Panc1 (cell line): Measurements from ENCODE around the gene FNTB.

Source experiments
- POLR2AphosphoS5 ChIP-seq: IDR thresholded peaks from 2 replicates; pipeline ENCODE4 v1.6.1; 2012; ENCODE audit warnings: mild to moderate bottlenecking, low read depth, low read length, moderate library complexity
- TF ChIP-seq, protein P1 (sequence below): fragments of 450-650 bp; IDR thresholded peaks from 2 replicates; pipeline ENCODE4 v1.5.1; 2017; ENCODE audit warnings: mild to moderate bottlenecking

DNA sequence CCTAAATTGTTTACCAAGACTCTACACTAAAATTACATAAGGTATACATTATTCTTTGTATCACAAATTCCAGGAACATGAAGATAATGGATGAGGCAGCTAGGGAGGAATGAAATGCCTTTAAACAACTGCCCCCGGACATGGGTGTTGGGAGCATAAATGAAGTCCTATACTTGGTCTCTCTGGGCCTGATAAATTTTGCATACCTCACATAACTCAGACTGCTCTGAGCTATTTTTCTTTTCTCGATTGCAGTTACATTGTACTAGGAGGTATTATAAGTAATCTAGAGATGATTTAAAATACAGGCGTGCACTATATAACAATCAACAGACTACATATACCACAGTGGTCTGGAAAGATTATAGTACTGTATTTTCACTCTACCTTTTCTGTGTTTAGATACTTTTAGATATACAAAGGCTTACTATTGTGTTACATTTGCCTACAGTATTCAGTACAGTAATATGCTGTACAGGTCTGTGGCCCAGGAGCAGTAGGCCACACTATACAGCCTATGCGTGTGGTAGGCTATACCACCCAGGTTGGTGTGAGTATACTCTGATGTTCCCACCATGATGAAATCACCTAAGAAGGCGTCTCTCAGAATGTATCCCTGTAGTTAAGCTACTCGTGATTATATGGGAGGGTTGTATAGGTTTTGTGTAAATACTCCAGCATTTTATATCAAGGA lies 14.3 kb downstream of the FNTB start:
- TF ChIP-seq POLR2AphosphoS5, result no peak
- TF ChIP-seq, protein P1, sequence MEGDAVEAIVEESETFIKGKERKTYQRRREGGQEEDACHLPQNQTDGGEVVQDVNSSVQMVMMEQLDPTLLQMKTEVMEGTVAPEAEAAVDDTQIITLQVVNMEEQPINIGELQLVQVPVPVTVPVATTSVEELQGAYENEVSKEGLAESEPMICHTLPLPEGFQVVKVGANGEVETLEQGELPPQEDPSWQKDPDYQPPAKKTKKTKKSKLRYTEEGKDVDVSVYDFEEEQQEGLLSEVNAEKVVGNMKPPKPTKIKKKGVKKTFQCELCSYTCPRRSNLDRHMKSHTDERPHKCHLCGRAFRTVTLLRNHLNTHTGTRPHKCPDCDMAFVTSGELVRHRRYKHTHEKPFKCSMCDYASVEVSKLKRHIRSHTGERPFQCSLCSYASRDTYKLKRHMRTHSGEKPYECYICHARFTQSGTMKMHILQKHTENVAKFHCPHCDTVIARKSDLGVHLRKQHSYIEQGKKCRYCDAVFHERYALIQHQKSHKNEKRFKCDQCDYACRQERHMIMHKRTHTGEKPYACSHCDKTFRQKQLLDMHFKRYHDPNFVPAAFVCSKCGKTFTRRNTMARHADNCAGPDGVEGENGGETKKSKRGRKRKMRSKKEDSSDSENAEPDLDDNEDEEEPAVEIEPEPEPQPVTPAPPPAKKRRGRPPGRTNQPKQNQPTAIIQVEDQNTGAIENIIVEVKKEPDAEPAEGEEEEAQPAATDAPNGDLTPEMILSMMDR, result no peak
